Measurements from ENCODE around the gene ATG16L2.
A peak's percentile ranks its signal among the peaks of the same experiment; 100 is the strongest.
"Not testable (repeated sequence)": the region's sequence is repeated elsewhere in the genome, so short reads cannot be mapped to it uniquely, and the experiment has no call there.

Gene ATG16L2

GRCh38 chr11:72807021-72807693 is 7.1 kb upstream of the ATG16L2 start:
- DNase-seq = no peak

GRCh38 chr11:72807792-72808191 is 6.4 kb upstream of the ATG16L2 start:
- no peak for DNase-seq

DNA sequence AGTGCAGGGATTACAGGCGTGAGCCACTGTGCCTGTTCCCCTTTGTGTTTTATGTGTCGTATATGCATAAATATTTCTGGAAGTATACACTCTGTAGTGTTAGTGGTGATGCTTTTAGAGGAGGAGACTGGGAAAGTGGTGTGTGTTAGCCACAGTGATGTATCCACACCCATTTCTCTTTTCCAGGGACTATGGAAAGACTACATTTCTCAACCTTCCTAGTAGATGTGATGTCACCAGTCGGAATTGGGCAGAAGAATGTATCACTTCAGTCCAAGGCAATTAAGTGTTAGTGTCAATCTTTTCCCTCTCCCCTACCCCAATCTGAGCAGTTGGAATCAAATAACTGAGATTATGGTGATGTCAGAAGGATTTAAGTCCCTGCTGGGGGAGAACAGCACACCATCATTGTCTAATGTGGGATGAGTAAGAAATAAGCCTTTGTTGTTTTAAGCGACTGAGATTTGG is 5.8 kb upstream of the ATG16L2 start:
- DNase-seq = no peak

DNA sequence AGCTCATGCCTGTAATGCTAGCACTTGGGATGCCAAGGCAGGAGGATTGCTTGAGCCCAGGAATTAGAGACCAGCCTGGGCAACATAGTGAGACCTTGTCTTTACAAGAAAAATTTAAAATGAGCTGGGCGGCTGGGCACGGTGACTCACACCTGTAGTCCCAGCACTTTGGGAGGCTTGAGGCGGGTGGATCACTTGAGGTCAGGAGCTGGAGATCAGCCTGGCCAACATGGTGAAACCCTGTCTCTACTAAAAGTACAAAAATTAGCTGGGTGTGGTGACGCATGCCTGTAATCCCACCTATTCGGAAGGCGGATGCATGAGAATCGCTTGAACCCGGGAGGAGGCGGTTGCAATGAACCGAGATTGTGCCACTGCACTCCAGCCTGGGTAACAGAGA is 2.5 kb upstream of the ATG16L2 start:
- not testable (repeated sequence) for DNase-seq

DNA sequence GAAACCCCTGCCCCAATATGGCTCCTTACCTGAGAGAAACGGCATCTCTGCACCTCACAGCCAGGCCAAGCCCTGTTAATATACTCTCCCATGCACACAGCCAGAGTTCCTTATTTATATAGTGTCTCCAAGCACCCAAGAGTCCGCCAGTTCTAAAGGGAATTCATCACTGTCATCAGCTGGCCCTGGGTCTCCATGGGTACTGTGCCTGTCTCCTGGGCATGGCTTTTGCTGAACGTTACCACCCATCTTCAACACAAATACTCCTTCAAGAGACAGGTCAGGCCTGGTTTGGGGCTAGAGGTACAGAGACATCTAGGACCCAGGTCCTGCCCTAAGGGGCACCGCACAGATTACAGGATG is 1.6 kb upstream of the ATG16L2 start:
- DNase-seq = no peak

DNA sequence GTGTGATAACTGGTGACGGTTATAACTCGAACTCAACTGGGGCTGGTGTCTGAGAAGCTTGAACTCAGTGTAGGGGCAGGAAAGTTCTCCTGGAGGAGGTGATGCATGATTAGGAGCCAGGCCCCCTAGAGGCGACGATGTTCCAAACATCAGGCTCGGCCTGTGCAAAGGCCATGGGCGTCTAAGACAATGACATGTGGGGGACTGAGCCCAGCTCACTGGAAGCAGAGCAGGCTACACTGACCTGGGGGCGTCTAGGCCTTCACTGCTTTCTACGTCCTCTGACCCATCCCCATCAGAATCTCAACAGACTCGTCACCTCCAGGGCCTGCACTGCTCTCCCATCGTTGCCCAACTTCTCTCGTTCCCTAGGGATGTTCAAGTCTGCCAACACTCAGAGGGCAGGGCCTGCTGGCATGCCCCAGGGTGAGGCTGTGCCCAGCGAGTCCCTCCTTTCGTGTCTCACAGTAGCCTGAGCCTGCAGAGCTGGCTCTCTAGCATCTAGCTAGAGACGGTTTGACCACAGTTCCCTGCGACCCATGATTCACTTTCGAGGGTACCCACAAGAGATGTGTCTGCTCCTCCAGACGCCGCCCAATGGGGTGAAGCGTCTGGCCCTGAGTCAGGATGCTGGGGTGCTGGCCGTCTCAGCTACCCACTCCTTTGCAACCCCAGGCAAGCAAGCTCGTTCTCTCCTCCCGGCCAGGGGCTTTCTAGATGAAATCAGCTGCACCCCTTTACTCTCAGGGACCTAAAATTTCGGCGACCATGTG is 1.1 kb upstream of the ATG16L2 start:
- peak; percentile 86 to 88 for DNase-seq

GRCh38 chr11:72813740-72814285 is 398 bp upstream of the ATG16L2 start:
- DNase-seq = no peak

- no peak for DNase-seq
Observed at GRCh38 chr11:72815110-72815618, 953 bp downstream of the ATG16L2 start.

DNA sequence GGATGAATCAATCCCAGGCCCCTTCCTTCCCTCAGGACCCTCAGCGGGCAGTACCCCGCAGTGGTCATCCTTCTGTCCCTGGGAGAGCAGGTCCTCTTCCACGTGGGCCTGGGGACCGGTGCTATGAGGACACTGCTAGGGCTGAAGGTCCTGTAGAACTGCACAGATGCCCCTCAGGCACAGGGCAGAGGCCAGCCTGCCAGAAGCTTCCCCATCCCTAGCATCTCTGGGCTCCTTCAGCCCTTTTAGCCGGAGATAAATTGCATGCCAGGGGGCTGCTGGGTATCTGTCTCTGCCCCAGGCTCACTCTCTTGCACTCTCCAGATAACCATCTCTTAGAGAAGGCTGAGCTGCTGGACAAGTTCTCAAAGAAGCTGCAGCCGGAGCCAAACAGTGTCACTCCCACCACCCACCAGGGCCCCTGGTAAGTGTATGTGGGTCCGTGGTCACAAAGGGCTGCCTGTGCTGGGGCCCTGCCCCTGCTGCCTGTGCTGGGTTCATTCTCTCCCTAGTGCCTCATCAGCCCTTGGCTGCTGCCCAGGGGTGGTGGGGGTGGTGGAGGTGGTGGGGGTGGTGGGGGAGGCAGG is 2.3 kb downstream of the ATG16L2 start:
- DNase-seq = no peak

GRCh38 chr11:72817966-72818365 is 3.8 kb downstream of the ATG16L2 start:
- DNase-seq = no peak

- DNase-seq = no peak
Observed at GRCh38 chr11:72818971-72819370, 4.8 kb downstream of the ATG16L2 start.

DNA sequence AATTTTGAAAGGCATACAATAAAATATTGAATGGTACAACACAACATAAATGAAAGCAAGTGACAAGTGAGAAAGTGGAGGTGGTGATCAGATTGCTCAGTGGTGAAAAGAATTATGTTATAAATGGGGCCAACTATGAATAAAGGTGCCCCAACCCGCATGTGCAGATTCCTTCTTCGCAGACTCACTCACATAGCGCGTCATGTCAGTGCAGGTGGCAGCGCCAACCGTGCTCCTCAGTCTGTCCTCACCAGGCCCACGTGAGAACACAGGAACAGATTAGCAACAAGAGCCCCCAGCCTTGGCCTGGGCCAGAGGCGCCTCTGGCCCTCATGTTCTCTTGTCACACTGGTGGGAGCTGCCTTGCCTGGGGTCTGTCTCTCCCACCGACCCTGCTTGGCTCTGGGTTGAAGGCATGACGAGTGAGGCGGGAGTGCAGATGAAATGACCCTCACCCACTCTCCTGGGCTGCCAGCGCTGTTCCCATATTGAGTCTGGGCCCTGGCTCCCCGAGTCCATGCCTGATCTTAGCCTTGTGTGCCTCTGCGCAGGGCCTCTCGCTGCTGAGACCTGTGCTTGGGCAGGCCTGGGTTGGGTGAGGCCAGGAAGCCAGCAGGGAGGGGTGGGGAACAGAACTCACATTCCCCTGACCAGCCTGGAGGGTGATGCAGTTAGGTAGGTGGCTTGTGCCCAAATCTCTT is 6.4 kb downstream of the ATG16L2 start:
- DNase-seq = no peak

DNA sequence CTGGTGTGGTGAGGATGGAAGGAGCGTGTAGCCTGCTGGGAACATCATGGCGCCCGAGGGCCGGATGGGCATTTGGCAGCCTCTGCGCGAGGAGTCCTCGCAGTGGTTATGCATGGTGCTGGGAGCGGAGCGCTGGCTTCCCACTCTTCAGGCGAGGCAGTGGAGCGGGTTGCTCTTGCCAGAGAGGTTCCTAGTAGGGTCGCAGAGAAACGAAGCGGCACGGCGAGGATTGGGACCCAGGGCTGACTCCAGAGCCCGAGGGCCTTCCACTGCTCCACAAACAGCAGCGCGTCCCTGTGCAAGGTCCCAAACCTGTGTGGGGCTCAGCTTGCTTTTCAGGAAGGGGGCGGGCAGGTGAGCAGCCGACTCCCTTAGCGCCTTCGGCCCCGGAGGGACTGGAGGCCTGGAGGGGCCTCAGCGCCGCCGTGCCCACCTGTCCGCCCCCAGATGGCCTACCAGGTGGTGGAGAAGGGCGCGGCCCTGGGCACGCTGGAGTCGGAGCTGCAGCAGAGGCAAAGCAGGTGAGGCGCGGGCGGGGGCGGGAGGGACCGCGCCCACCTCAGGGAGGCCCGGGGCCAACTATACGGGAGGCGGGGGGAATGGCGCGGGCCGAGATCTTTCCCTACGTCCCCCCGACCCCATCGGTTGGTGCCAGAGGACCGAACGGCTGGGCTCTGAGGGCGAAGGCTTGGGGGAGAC is 7.2 kb downstream of the ATG16L2 start:
- no peak for DNase-seq

GRCh38 chr11:72821920-72822799 is 7.9 kb downstream of the ATG16L2 start:
- DNase-seq = peak; percentile 93 to 96

DNA sequence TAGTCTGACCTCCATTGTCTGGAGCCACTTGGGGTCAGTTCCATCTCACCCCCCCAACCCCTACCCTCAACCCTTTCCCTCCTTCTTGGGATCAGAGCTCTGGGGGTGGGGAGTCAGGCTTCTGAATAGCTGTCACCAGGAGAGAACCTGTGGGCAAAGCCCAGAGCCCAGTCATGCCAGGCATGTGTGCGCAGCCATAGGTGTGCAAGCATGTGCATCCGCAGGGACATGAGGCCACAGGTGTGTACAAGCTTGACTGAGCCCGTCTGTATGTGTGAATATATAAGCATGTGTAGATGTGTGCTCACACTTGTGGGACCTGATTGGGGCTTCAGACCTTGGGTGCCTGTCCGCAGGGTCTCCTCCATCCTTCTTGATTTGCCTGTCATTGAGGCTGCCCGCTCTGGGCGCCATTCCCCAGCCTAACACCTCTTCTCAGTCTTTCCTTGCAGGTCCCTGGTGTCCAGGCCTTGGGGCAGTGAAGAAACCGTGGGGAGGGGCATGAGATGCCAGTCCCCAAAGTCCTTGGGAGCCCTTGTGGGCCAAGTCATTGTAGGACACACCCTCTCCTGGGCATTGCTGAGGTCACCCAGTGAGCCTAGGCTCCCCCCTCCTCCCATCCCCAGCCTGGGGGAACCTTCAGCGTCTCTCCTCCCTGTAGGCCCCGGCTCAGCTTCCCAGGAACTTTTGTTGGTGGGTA is 9.0 kb downstream of the ATG16L2 start:
- no peak for DNase-seq

- no peak for DNase-seq
Observed at GRCh38 chr11:72824020-72824419, 9.8 kb downstream of the ATG16L2 start.

DNA sequence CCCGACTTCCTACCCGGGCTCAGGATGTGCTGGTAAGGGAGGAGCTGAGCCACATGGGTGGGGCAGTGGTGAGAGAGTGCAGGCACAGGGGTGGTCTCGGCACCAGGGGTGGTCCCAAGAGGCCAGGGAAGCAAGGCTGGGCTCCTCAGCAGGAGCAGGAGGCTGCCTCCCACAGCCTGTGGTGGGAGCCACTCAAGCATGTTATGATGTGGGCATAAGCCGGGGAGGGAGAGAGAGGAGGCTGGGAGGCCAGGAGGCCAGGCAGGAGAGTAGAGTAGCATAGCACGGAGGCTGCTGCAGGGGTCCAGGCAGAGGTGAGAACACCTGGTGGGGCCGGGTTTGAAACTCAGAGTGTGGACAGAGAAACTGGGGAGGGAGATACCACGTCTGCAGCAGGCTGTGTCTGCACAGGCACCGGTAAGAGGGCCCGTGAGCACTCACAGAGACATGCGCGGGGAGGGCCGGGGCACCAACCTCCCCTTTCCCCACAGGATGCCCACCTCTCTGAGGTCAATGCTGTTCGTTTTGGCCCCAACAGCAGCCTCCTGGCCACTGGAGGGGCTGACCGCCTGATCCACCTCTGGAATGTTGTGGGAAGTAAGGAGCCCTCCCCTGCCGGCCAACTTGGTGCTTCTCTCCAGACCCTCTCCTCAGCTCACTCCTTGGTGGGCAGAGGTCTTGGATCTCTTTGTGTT is 10.7 kb downstream of the ATG16L2 start:
- DNase-seq = no peak

- no peak for DNase-seq
Observed at GRCh38 chr11:72825661-72826060, 11.4 kb downstream of the ATG16L2 start.

DNA sequence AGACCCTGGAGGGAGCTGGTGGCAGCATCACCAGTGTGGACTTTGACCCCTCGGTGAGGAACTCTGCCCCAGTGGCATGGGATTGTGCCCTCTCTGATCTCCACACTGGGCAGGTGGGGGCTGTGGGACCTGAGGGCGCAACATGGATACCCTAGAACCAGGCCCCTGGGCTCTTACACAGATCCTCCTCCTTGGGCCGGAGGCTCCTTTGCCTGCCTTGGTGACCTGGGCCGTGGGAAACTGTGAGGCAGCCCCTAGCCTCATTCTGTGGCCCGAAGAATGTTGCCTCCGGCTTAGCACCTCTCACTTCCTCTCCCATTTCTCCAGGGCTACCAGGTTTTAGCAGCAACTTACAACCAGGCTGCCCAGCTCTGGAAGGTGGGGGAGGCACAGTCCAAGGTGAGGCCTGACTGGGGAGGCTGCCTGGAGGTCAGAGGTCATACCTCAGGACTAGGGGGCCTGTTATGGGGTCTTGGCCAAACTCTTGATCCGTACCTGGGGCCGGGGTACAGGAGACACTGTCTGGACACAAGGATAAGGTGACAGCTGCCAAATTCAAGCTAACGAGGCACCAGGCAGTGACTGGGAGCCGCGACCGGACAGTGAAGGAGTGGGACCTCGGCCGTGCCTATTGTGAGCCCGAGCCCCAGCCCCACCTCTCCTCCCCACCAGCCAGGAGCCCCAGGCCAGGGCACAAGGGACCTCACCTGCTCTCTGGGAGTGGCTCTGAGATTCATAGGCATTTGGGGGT is 12.2 kb downstream of the ATG16L2 start:
- no peak for DNase-seq
